Cardiac fibroblast (primary cell): ENCODE measurements around the gene LCLAT1.
A peak's percentile ranks its signal among the peaks of the same experiment; 100 is the strongest.

Source experiments
- DNase-seq, 2 donors: peaks; one replicate each; pipeline versions ENCODE4 v3.0.0 to v3.0.0-alpha.2; 2010; ENCODE audit warnings: low read depth in 2 of 2
- H3K4me3 ChIP-seq, 2 donors: replicated peaks in 1 of 2; 1 replicate in 1 of 2; 2 replicates in 1 of 2; pipeline ENCODE4 v1.5.1; 2011; ENCODE audit warnings: low read depth in 2 of 2, low read length in 2 of 2, mild to moderate bottlenecking in 2 of 2, moderate library complexity in 1 of 2
- CTCF ChIP-seq: IDR thresholded peaks from one replicate; pipeline ENCODE4 v1.5.1; 2011; ENCODE audit warnings: low read depth, mild to moderate bottlenecking, low read length, inconsistent platforms

The LCLAT1 gene

DNA sequence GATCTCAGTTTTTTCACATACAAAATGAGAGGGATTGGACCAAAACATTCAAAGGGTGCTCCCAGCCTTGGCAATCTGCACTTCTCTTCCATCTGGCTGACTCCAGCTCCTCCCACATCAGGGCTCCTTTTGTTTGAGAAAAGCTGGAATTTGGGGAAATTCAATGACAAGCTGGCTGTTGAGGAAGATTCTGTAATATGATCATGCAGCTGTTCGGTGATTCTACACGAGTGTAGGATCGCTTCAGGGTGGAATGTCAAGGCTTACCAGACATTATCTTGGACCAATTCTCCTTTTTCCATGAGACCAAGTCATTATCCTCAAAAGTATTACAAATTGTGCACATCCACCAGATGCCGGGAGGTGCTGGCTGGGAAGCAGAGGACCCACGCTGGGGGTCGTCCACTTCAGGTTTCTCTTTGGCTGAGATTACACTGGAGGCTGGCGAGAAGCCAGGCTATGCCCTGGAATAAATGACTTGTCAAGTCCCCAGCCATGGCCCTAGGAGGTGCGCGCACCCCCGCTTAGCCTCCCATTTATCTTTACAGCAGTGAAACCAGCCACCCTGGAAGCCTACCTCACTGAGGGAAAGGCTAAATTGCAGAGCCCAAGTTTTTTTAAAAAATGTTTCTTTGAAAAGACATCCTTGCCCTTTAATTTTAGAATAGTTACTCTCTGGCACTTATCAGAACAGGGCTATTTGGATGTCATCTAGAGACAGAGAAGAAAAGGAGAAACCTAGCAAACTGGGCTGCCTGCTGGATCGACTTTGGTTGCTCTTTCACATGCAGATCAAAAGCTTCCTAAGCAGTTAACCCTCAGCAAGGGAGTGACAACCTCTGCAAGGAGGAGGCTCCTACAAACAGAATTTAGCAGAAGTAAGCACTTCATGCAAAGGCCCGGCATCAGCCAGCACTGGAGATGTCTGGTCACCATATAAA is 42.5 kb upstream of the LCLAT1 start:
- TF ChIP-seq CTCF: no peak
- DNase-seq: peak in 1 of 2 donors; percentile 36
- no peak overlapping the region for H3K4me3 ChIP-seq

DNA sequence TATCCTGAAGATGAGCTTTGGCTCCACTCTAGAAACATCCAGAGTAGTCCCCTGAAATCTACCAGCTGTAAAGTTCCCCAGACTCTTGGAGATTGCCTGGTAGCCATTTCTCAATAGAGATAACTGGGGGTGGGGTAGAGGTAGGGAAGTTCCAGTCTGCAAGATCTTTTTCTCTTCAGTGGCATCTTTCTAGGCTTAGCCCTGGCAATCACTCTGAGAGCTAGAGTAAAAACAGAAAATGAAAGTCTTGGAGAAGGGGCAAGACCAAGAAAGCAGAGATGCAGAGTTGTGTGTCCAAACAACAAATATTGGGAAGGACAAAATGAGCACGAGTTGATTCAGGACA is 41.8 kb upstream of the LCLAT1 start:
- no peak for DNase-seq
- TF ChIP-seq CTCF: no peak
- H3K4me3 ChIP-seq: no peak overlapping the region

GRCh38 chr2:30406853-30407252 is 40.2 kb upstream of the LCLAT1 start:
- no peak overlapping the region for H3K4me3 ChIP-seq
- no peak for TF ChIP-seq CTCF
- DNase-seq: no peak

GRCh38 chr2:30408961-30409387 is 38.1 kb upstream of the LCLAT1 start:
- DNase-seq: peak; percentile 39 to 55
- TF ChIP-seq CTCF: no peak
- H3K4me3 ChIP-seq: no peak overlapping the region

DNA sequence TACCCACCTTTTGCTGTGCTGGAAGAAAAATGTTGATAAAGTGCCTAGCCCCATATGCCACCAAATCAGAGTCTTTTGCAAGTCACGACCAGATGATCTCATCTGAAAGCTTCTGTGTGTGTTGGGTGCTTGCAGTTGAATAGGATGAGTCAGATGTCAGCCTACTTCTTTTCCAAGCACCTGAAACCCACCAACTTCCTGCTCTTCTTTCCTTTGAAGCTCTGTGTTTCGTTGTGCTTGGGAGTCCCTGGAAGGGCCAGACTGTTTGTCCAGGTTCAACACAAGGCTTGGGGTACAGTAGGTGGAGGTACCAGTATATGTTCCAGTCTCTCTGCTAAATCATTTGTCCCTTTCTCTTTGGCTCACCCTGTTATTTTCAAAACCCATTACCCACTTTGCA is 36.8 kb upstream of the LCLAT1 start:
- no peak overlapping the region for H3K4me3 ChIP-seq
- peak in 1 of 2 donors; percentile 83 for DNase-seq
- no peak for TF ChIP-seq CTCF

- TF ChIP-seq CTCF: no peak
- DNase-seq: peak in 1 of 2 donors; percentile 69
- H3K4me3 ChIP-seq: no peak overlapping the region
Observed at GRCh38 chr2:30412047-30412683, 34.9 kb upstream of the LCLAT1 start.
